HG03060 (cell line): ENCODE results near the gene MBTPS1.

Experiments
- ATAC-seq: cut with Tn5 transposase; IDR thresholded peaks from one replicate; pipeline ENCODE4 v1.9.1; 2021; ENCODE audit warnings: low read depth, moderate number of reproducible peaks; ENCODE audit not compliant: unreplicated experiment

Gene MBTPS1

DNA sequence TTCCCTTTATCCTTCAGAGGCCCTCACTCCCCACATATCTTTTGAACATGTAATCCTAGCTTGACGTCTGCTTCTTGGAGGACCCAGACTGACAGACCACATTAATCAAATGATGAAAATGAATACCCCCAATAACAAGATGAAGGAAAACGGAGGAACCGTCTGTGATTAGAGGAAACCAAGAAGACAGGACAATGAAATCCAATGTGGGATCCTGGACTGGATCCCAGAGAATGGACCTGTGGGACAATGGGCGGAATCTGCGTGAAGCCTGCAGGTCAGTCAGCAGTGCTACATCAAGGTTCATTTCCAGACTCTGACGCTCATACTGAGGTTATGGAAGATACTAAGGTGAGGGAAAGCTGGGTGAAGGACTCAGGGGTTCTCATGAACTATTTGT is 35.9 kb downstream of the MBTPS1 start:
- ATAC-seq = no peak

DNA sequence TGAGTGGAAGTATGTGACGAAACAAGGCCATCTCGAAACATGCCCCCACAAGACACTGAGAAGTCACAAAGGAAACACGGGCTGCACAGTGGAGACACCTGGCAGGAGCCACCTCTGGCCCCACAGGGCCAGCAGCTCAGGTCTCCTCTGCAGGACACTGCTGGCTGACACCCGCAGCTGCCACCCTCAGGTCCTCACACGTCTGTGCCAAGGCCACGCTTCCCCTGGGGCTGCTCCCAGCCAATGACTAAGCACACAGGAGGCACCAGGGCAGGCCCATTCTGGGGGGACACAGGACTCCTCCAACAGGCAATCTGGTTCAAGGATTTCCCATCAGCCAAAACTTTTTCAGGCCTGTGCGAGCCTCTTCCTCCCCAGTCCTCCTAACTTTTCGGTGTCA is 36.4 kb downstream of the MBTPS1 start:
- ATAC-seq = no peak

DNA sequence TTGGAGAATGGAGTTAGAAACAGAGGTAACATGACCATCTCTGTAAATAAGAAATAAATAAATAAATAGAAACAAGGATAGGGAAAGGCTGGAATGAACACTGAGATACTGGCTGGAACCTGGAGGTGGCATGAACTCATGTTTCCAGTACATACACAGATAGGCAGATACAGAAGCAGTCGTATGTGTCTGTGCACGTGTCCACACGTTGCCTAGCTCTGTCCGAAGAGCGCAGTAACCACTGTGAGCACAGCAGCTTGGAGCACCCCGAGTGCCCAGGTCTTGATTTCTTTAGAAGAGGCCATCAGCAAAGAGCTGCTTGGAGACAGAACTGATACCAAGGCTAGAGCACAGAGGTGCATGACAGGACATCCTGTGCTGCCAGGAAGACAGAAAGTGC is 37.1 kb downstream of the MBTPS1 start:
- no peak for ATAC-seq

DNA sequence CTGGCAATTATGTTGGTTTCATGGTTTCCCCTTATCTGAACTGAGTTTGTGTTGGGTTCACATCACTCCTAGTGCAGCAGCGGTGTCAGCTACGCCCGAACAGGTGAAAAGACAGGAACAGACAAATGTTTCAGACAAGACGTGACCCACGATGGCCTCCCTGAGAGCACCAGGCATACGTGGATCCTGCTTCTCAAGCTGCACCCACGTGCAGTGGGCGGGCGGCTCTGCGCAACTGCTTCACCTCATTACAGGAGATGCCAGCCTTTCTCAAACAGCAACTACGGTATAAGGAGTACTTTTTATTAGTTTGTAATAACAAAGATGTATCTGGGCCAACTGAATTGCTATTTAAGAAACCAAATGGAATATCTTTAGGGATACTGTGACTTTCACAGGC is 41.4 kb downstream of the MBTPS1 start:
- no peak for ATAC-seq

DNA sequence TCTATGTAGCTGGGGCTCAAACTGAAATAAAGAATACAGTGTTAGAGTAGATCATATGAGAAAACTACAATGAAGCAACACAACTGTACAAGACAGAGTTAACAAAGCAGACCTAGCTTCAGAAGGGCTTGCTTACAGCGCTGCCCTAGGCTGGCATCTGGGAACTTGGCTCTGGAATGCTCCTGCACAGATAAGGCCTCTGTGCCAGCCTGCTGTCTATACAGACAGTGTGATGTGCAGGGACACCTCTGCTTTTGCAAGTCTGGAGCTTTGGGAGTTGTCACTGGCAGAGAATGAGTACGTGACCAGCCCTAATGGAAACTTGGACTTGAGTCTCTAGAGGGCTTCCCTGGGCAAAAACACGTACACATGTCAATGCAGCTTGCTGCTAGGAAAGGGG is 42.0 kb downstream of the MBTPS1 start:
- no peak for ATAC-seq

DNA sequence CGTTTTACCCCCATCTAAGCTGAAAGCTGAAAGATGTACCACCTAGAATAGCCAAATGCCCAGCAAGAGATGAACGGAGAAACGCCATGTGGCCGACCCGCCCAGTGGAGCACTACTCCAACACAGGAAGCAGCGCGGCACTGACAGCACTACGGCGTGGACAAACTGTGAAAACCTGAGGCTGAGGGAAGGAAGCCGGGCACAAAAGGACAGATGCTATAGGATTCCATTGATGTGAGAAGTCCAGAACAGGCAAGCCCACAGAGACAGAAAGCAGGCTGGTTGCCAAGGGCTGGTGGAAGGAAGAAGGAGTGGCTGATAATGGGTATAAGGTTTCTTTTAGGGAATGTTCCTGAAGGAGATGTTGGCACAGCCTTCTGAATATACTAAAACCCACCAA is 44.7 kb downstream of the MBTPS1 start:
- no peak for ATAC-seq

DNA sequence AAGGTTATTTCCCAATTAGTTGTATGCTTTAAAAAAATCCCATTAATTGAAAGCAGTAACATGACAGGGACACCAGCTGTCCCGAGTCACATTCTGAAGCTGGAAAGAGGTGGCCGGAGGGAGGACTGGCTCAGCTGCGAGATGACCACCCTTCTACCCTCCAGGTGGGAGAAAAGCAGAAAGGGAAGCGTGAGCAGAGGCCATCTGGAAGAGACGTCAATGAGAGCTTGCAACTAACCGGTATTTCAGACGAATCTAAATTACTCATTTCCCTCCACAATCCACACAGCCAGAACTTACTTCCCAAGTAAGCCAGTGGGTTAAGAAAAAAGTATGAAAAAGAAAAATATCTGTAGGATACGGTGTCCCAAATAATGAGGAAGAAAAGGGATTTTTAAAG is 45.6 kb downstream of the MBTPS1 start:
- ATAC-seq = no peak

DNA sequence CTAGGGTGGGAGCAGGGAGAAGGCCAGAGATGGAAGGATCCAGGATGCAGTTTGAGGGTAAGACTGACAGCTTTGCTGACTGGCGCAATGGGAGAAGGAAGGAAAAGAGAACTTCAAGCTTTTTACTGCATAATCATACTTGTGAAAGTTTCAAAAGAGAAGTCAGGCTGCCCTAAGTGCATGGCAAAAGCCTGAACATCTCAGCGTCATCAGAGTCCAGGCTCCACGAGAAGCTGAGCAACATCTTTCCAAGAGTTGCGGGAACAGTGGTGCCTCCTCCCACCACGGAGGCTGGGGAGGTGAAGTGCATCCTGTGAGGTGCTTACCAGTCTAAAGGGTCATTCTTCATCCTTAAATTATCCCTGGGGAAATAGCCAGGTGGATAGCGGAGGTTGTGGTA is 47.2 kb downstream of the MBTPS1 start:
- ATAC-seq = no peak

DNA sequence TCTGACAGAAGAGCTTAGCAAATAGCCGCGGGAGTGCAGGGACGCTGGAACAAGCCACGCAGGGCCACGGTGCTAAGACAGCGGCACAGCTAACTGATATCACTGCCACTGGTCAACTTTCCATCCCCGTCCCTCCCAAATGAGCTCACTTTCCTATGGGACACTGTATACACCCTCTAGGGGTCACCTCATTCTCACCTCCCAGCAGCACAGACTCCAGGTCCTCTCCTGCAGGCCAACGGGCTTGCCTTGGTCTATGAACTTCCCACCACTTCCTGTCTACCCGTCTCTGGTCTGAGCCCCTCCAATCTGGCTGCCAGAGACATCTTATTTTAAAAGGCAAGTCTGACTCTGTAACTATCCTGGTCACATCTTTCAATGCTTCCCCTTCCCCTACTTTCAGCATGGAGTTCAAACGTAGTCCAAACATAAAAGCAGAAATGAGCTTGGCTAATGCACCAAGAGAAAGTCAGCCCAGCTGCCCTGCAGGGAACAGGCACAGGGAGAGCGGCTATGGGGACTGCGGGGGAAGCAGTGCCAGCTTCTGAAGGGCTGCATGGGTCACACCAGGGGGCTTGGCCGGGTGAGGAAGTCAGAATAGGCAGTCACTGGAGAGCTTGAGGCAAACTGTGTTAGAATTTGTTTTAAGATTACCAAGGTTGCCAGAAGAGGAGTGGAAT is 47.8 kb downstream of the MBTPS1 start:
- ATAC-seq = no peak

DNA sequence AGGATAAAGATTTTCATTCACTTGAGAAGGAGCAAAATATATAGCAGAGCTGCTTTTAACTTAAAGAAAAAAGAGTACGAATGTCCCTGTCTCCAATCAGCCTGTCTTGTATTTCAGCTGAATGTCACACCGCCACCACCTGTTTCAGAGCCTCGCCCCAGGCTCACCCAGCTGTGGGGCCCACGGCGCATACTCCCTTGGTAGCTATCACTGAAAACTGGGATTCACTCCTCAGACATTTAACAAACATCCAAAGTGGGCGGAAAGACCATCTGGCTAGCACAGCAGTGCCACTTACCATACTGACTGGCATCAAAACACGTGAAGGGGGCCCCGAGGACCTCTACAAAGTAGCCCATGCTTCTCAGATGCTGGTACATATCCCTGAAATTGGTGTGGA is 48.7 kb downstream of the MBTPS1 start:
- no peak for ATAC-seq

DNA sequence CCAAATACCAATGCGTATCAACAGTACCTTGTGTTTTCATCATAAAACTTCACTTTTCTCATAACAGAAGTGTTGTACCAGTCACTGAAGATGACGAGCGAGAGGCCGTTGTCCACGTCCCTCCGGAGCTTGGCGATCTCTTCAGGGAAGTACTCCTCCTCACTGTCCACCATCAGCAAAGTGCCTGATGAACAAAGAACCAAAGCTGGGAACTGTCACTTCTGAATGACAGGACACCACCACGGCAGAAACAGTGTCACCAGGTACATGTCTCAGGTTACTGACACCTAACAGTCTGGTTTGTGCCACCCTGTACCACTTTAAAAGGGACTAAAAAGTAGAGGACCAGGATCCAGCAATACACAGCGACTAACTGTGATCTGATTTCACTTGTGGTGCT is 49.1 kb downstream of the MBTPS1 start:
- ATAC-seq = no peak

DNA sequence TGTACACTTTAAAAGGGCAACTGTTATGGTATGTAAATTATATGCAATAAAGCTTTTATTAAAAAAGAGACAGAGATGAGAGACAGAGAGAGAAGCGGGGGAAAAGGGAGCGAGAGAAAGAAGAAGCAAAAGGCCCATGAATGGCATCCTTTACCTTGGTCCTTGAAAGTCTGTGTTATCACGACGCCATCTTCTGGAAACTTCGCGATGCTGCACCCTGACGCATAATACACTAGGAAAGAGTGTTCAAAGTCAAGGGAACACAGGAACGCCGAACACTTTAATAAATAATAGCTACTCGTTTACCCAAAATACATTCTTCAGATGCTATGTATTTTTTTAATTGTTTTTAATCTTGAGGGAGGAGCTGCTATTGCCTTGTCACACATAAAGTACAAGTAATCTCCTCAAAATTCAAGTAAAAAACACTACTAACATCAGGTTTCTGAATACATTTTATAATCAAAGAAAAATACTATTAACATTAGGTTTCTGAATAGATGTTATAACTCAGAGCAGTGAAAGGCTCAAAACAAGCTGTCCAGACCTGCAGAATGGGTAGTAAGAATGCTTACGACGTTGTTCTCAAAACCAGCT is 51.1 kb downstream of the MBTPS1 start:
- ATAC-seq = no peak

DNA sequence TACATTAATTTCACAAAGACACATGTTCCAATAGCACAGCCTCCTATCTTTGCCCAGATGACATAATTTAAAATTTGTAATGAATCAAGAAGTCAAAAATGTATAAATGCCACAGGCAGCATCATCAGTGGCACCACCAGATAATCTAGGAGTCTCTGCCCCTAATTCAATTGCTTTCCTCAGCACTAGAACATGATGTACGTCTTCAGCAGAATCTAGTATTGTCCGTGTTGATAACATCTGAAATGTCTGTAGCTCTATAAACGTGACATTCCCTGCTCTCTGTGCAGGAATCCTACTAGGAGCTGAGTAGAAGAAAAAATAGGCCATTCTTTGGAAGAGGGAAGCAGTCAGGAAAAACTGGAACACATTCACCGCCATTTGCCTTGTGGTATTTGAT is 52.8 kb downstream of the MBTPS1 start:
- no peak for ATAC-seq

DNA sequence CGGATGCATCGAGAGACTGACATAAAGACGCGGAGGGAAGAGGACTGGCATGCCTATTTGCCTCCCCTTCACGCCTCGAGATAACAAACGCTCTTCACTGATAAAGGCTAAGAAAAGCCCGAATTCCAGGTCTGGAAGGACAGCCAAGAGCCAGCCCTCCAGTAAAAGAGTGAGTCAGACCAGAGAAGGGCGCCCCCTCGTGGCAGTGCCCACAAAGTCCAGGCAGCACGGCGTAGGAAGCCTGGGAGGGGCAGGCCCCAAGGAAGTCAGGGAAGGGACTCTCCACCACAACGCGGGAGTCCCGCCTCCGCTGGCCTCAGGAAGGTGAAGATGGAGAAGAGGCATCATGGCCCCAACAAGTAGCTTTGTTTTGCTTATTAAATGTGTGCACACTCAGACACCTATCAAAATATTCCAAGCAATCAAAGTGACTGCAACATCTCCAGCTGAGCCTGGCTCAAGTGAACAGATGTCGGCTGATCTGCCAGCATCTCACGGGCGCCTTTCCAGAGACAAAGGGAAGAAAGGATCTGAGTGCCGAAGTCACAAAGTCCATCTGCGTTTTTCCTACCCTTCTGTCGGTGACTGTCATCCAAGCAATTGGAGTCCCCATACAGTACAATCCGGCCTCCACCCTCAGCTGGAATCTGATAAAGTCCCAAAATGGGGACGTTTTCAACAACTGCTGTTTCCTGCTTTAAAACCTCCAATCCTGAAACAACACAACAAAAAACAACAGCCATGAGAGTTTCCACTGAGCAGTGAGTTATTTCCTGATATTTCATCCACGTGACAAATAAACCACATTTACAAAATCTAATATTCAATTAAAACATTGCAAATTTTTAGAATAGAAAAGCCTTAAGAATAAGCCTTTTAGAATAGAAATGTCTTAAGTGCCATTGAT is 53.8 kb downstream of the MBTPS1 start:
- no peak for ATAC-seq

DNA sequence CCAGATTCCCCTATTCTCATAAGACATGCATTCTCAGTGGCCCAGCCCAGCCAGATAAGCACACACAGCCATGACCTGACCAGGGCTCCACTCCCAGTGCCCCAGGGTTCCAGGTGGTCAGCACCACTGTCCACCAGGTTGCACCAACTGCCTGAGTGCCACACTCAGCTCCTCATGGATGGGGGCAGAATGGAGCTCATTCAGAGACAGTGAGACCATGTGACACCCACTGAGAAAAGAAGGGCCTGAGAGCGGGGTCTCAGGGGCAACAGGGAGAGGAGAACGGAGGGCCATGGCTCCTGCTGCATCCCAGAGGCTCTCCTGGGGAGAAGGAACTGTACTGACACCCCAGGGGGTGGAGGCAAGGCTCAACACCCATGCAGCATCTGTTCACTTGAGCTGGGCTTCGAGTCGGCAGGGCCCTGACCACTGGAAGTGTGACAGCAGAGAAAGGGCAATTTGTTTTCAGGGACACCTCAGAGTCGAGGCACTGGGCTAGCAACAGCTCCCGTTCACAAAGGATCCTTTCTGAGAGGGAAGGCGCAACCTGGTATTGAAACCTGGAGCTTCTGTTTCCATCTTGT is 55.4 kb downstream of the MBTPS1 start:
- no peak for ATAC-seq

DNA sequence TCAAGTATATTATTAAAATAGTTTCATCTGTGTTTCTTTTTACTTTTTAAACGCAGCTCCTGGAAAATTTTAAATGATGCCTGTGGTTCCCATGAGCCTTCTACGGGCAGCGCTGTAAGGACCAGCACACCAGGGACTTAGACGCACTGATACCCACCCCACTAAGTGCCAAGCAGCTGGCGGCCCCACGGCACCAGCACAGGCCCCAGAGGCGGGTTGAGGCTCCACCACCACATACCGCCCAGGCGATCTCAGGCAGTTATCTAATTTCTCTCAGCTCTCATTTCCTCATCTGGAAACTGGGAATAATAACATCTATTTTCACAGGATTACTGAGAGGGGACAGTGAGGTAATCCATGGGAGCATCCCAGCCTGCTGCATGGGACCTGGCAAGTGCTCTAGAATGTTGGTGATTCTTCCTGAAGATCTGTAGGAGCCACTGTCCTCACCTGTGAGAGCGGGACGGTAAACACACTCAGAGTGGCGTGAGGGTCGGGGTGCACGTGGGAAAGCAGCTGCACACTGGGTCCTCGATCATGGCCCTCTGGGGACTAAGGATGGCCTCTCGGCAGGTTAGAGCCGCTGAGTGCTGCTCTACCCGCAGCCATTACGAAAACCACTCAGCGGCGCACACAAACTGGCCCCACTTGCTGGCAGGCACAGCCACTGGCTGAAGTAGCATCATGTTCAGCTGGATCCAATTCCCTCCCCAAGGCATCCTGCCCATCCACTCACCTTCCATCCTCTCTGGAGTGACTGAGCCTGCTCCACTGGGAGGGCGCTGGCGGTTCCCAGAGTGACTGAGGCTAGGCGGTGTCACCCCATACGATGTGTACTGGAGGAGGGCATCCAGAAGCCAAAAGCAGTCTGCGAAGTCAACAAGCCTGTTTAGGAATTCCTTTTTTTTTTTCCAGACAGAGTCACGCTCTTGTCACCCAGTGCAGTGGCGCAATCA is 56.5 kb downstream of the MBTPS1 start:
- ATAC-seq = no peak

DNA sequence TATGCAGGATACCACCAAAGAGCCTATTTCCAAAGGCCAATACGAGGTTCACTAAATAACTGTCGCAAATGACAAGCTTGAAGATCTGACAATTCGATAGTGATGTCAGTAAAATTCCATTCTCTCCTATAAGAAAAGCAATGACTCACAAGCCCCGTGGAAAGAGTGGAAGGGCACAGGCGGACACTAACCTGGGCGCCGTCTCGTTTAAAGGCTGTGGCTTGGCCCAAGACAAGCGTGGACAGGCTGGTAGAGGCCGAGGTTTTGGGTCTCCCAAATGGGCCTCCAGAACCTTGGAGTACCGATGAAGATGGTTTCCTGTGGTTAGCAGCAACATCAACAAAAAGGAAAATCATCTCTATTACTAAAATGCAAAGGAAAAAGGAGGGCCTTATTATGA is 57.6 kb downstream of the MBTPS1 start:
- ATAC-seq = no peak

DNA sequence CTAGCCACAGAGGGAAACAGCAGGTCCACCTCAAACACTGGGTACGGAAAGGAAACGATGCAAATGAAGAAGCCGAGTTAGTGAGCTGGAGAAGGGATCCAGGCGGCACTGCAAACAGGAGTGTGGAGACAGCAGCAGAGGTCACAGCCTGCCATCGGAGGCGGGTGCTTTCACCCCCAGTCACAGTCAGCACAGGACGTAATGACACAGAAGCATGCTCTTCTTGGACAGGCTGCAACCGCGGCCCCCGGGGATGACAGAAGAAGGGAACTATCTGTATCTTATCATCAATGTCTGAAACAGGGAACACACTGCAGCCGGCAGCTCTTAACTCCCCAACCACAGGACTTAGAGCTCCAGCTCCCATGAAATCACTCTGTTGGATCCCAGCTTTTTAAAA is 58.1 kb downstream of the MBTPS1 start:
- no peak for ATAC-seq

DNA sequence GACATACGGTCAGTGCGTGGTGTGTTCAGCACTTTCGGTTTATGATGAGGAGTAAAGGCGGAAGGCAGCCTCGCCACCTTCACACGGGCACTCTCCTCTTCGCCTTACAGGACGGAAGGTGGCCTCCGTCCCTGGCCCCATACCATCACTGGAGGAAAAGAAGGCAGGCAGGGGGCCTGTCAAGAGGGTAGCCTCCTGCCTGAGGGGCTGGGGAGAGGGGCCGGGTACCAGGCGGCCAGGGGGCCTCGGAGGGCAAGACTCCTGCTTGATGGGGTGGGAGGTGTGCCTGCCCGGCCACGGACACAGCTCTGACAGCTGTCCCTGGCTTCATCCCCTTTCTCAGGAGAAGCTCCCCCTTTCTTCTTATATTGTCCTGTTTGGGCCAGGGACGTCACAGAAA is 58.5 kb downstream of the MBTPS1 start:
- ATAC-seq = no peak

DNA sequence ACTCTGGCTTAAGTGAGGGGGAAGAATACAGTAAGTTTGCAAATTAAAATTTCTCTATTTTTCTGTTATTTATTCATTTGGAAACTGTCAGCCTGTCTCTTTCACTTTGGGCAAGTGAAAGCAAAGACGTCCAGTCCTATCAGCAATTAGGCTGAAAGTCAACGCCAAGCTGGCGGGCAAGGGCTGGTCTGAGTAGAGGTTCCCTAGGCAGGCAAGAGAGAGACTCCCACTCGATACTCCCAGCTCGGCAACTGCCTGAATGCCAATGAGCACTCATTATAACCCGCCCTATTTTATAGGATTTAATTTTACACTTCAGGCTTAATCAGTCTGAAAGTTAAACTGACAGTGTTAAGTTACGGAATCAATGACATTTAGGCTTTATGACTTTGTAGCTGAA is 59.8 kb downstream of the MBTPS1 start:
- no peak for ATAC-seq
